Caco-2 (cell line): Measurements from ENCODE around the gene FCER1A. TPM values are rescaled to one million over a fixed set of nuclear protein-coding genes. Genes with fewer than 3 reads are reported as not detected.

Experiments
- BruUV-seq: library from RNA; stranded (reverse); fragments of 400-500 nt; replicated peaks from 2 replicates; lab custom pipeline; 2021; lab: Mats Ljungman, UMichigan
- CTCF ChIA-PET: fragments of 300-600 bp; sonication (Branson Sonifier 250); formaldehyde crosslinking; loops from one replicate; lab custom pipeline; 2022; ENCODE audit warnings: antibody characterized with exemption; lab: Charles Lee
- POLR2A ChIA-PET: fragments of 300-600 bp; sonication (Branson Sonifier 250); formaldehyde crosslinking; loops from one replicate; lab custom pipeline; 2022; ENCODE audit warnings: antibody characterized with exemption; lab: Charles Lee
- DNase-seq, 2 experiments: peaks; one replicate each; pipeline versions ENCODE4 v3.0.0 to v3.0.0-alpha.2; 2020 to 2022
- H3K27me3 ChIP-seq: replicated peaks from 2 replicates; pipeline ENCODE4 v1.6.0; 2011; ENCODE audit warnings: low read length; ENCODE audit not compliant: control insufficient read depth, insufficient read depth
- H3K36me3 ChIP-seq: 2 replicates; pipeline ENCODE4 v1.5.1; 2011; ENCODE audit warnings: low read length; ENCODE audit not compliant: control insufficient read depth, insufficient read depth
- H3K4me1 ChIP-seq: fragments of 250-450 bp; sonication (Bioruptor Pico); 2 replicates; pipeline ENCODE4 v1.5.1; 2020; ENCODE audit warnings: mild to moderate bottlenecking
- H3K4me3 ChIP-seq: 2 replicates; pipeline ENCODE4 v1.5.1; 2011; ENCODE audit warnings: low read depth, mild to moderate bottlenecking, control low read depth, low read length
- H3K9me3 ChIP-seq: fragments of 250-450 bp; sonication (Bioruptor Pico); 2 replicates; pipeline ENCODE4 v1.5.1; 2020; ENCODE audit warnings: mild to moderate bottlenecking, moderate library complexity
- H3K27ac Mint-ChIP-seq: one replicate; pipeline ENCODE4 v1.8.0; 2022; ENCODE audit warnings: mixed read lengths; ENCODE audit not compliant: unreplicated experiment
- H3K27me3 Mint-ChIP-seq: one replicate; pipeline ENCODE4 v1.8.0; 2022; ENCODE audit warnings: mixed read lengths; ENCODE audit not compliant: insufficient read depth, unreplicated experiment
- H3K36me3 Mint-ChIP-seq: one replicate; pipeline ENCODE4 v1.8.0; 2022; ENCODE audit warnings: mild to moderate bottlenecking, mixed read lengths; ENCODE audit not compliant: insufficient read depth, unreplicated experiment
- H3K4me1 Mint-ChIP-seq: one replicate; pipeline ENCODE4 v1.8.0; 2022; ENCODE audit warnings: low read depth, mixed read lengths; ENCODE audit not compliant: unreplicated experiment
- H3K4me3 Mint-ChIP-seq: one replicate; pipeline ENCODE4 v1.8.0; 2022; ENCODE audit warnings: mild to moderate bottlenecking, moderate library complexity, mixed read lengths; ENCODE audit not compliant: unreplicated experiment
- H3K9me3 Mint-ChIP-seq: one replicate; pipeline ENCODE4 v1.8.0; 2022; ENCODE audit warnings: mixed read lengths; ENCODE audit not compliant: unreplicated experiment
- CTCF ChIP-seq, 2 experiments: fragments of 200-600 bp in 1 of 2; IDR thresholded peaks; 1 replicate in 1 of 2; 2 replicates in 1 of 2; pipeline versions ENCODE4 v1.5.1 to v1.8.0; 2011 to 2022; ENCODE audit warnings: antibody characterized with exemption in 1 of 2, control low read depth in 1 of 2, inconsistent platforms in 1 of 2, low read depth in 1 of 2, low read length in 1 of 2, mild to moderate bottlenecking in 1 of 2, moderate library complexity in 1 of 2; ENCODE audit not compliant: insufficient read depth in 1 of 2, severe bottlenecking in 1 of 2, unreplicated experiment in 1 of 2
- intact Hi-C: fragments of 100-400 bp; cut with micrococcal nuclease; formaldehyde crosslinking; loops from one replicate; pipeline ENCODE4 v1.10.0; 2022; ENCODE audit not compliant: unreplicated experiment
- total RNA-seq: library from RNA; stranded (reverse); gene quantifications from 2 replicates; pipeline ENCODE4 v1.2.3, GENCODE V29; 2022

The FCER1A gene
- total RNA-seq, 1 experiment from 2014 or later, result not detected

GRCh38 chr1:159291424-159291823 lies 10.7 kb upstream of the FCER1A start:
- Mint-ChIP-seq H3K9me3 (no peaks in the 10 kb centered on the region), H3K36me3 (no peaks in the 10 kb centered on the region), H3K27ac (no peak overlapping the region), H3K4me3 (no peak overlapping the region), H3K27me3 (no peaks in the 10 kb centered on the region), H3K4me1 (no peaks in the 10 kb centered on the region)
- no peak for TF ChIP-seq CTCF (IDR thresholded peaks at IDR 0.05; ENCODE audit: insufficient read depth in 1 of 2, low read depth in 1 of 2, low read length in 1 of 2, severe bottlenecking in 1 of 2, unreplicated experiment in 1 of 2)
- BruUV-seq, result no TSS peak
- Histone ChIP-seq H3K27me3 (no peaks in the 10 kb centered on the region), H3K4me1 (no peaks in the 10 kb centered on the region), H3K9me3 (no peaks in the 10 kb centered on the region), H3K36me3 (no peaks in the 10 kb centered on the region), H3K4me3 (no peak overlapping the region)
- no peak for DNase-seq
- ChIA-PET POLR2A (no interaction called here), CTCF (no interaction called here)
- intact Hi-C loops, result no loop called here

GRCh38 chr1:159296706-159297375 lies 5.3 kb upstream of the FCER1A start:
- no peaks in the 10 kb centered on the region for H3K27me3 ChIP-seq
- Mint-ChIP-seq H3K36me3 (no peaks in the 10 kb centered on the region), H3K27me3 (no peaks in the 10 kb centered on the region), H3K27ac (no peak overlapping the region), H3K4me1 (no peaks in the 10 kb centered on the region), H3K4me3 (no peak overlapping the region), H3K9me3 (no peaks in the 10 kb centered on the region)
- H3K4me3 ChIP-seq, result no peak overlapping the region
- intact Hi-C loops, result no loop called here
- TF ChIP-seq CTCF (IDR thresholded peaks at IDR 0.05; ENCODE audit: insufficient read depth in 1 of 2, low read depth in 1 of 2, low read length in 1 of 2, severe bottlenecking in 1 of 2, unreplicated experiment in 1 of 2), result no peak
- CTCF ChIA-PET, result no interaction called here
- H3K9me3 ChIP-seq, result no peaks in the 10 kb centered on the region
- H3K4me1 ChIP-seq, result no peaks in the 10 kb centered on the region
- no TSS peak for BruUV-seq
- POLR2A ChIA-PET, result no interaction called here
- DNase-seq, result no peak
- H3K36me3 ChIP-seq, result no peaks in the 10 kb centered on the region

- CTCF ChIA-PET, result no interaction called here
- H3K4me3 ChIP-seq, result no peak overlapping the region
- BruUV-seq, result no TSS peak
- no peaks in the 10 kb centered on the region for H3K9me3 Mint-ChIP-seq
- no peaks in the 10 kb centered on the region for H3K4me1 Mint-ChIP-seq
- intact Hi-C loops, result no loop called here
- H3K4me3 Mint-ChIP-seq, result no peak overlapping the region
- no peak for TF ChIP-seq CTCF (IDR thresholded peaks at IDR 0.05; ENCODE audit: insufficient read depth in 1 of 2, low read depth in 1 of 2, low read length in 1 of 2, severe bottlenecking in 1 of 2, unreplicated experiment in 1 of 2)
- no peak for DNase-seq
- H3K4me1 ChIP-seq, result no peaks in the 10 kb centered on the region
- no peaks in the 10 kb centered on the region for H3K36me3 ChIP-seq
- H3K27me3 Mint-ChIP-seq, result no peaks in the 10 kb centered on the region
- POLR2A ChIA-PET, result no interaction called here
- no peaks in the 10 kb centered on the region for H3K36me3 Mint-ChIP-seq
- no peaks in the 10 kb centered on the region for H3K9me3 ChIP-seq
- H3K27me3 ChIP-seq, result no peaks in the 10 kb centered on the region; the same call in 1 of the 2 replicates
- no peak overlapping the region for H3K27ac Mint-ChIP-seq
Measured at GRCh38 chr1:159300146-159300545, 2.0 kb upstream of the FCER1A start.
